SHP77 treated with DMSO at 0.1 percent for 48 hours (cell line): ENCODE measurements around the gene MFRP.

Experiments
- DNase-seq: peaks from one replicate; lab custom pipeline; 2025; lab: John Stamatoyannopoulos, UW

Gene MFRP

DNA sequence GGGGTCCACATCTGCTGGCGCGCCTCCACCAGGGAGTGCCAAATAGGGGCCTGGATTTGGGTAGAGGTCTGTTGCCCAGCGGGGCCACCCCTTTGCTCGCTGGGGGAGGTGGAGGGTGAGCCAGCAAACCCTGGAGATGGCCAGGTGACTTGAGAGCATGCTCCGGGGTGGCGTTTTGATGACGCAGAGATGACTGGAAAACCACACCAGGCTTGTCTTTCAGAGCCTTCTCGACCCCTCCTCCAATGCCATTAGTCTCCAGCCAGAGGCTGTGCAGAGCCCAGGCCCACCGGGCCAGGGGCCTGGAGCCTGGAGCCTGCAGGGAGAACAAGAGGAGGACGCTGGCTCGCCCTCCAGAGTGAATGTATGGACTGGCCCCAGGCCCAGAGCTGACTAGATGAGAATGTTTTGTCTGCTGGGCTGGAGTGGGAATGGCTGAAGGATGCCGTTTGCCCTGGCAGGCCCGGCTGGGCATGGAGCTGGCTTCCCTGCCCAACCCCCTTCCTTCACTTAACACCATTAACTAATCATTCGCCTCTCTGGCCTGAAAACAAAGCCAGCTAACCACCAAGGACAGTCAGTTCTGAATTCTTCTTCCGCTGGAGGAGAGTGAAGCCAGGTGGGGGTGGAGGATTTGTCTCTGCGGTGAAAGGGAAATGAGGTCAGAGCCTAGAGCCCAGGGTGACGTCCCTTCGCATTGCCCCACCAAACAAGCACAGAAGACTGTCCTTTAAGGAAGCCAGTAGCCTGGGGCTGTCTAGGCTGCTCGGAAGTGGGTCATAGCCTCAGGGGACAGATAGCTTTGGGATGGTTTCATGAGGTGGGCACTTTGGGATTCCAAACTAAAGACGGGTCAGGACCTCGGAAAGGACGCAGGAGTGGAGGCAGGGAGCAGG is 28.0 kb downstream of the MFRP start:
- peak; percentile 42 for DNase-seq

DNA sequence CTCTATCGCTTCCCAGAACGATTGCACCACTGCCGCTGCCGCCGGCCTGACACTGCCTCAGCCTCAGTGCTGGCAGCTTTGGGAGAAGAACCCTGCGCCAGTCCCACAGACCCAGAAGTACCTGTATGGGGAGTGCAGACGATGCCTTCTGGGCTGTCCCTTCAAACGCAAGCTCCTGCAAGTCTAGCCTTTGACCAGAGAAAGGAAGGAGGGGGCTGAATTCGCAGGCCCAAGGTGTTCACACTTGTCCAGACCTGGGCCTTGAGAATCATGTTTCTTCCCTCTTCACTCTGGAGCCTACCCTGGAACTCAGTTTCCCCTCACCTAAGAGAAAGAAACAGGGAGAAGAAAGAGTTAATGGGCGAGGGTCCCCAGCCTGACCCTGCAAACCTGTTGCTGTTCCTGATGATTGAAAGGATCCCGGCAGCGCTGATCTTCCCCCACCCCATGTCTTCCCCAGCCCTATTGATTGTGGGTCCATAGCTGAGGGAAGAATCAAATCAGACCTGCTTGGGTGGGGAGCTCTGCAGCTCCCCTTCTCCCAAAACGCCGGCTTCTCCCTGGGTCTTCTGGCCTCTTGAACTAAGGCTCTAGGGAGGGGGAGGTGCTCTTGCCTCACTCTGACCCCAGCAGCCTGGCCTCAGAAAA is 28.8 kb downstream of the MFRP start:
- DNase-seq: no peak

DNA sequence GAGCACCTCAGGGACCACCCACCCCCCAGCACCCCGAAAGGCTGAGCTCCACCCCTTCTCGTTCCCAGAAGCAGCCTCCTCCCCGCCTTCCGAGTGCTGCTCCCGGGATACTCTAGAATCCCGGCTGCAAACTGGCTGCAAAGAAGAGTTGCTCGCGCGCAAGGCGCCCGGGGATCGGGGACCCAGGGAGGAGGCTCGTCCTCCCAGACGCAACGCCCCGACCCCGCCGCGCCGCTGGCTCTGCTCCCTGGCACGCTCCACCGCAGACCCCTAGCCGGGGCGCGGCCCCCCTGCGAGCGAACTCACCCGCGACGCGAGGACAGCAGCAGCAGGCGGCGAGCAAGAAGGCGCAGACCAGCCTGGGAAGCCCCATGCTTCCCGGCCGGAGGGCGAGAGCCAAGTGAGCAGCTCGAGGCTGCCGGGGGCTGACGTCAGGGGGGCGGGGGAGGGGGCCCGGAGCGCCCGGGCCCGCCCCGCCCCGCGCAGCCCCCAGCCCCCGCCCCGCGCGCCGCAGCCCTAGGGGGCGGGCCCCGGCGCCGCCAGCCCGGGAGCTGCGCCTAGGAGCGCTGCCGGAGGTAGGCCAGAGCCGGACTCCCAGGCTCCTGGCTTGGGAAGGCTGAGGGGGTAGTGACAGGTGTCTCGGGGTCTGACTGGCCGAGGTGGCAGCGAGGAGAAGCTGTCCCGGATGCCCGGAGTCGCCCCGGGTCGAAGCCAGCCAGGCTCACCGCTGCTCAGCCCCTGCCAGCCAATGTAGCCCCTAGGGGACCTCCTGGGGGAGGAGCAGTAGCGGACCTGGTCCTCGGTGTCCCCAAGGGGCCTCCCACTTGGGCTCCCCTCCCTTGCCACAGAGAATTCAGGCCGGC is 29.5 kb downstream of the MFRP start, which contains the start of gene MCAM:
Gene MCAM (minus strand): TSS at position 402 of the 863 bp plus-strand sequence. CDS start 29 bp downstream, at position 373.
- DNase-seq: peak; percentile 26

DNA sequence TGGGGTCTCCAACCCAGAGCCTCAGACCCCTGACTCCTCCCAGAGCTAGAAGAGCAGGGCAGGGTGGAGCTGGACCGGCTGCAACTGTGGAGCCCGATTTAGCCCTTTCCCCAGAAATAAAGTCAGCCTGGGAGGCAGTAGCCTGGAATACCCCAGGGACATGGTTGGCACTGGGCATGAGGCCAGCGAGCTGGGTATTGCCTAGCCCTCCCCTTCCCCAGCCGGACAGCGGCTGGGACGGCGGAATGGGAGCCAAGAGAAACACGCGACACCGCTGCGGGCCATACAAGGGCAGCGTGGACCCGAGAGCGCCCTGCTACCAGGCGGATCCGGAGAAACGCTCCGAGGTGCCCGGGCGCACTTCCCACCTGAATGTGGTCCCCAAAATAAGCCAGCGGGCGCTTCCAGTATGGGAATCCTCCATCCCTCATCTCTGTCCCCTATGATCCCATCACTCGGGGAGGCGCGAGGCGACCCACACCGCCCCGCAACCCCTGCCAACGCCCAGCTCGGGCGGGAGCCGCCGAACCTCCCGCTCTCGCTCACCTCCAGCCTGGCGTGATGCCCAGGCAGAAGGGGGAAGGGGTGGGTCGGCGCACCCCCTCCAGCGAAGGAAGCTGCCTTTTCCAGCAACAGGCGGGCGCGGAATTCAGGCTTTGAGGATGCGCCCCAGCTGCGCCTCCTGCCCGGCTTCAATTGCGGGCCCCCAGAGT is 30.3 kb downstream of the MFRP start:
- no peak for DNase-seq

DNA sequence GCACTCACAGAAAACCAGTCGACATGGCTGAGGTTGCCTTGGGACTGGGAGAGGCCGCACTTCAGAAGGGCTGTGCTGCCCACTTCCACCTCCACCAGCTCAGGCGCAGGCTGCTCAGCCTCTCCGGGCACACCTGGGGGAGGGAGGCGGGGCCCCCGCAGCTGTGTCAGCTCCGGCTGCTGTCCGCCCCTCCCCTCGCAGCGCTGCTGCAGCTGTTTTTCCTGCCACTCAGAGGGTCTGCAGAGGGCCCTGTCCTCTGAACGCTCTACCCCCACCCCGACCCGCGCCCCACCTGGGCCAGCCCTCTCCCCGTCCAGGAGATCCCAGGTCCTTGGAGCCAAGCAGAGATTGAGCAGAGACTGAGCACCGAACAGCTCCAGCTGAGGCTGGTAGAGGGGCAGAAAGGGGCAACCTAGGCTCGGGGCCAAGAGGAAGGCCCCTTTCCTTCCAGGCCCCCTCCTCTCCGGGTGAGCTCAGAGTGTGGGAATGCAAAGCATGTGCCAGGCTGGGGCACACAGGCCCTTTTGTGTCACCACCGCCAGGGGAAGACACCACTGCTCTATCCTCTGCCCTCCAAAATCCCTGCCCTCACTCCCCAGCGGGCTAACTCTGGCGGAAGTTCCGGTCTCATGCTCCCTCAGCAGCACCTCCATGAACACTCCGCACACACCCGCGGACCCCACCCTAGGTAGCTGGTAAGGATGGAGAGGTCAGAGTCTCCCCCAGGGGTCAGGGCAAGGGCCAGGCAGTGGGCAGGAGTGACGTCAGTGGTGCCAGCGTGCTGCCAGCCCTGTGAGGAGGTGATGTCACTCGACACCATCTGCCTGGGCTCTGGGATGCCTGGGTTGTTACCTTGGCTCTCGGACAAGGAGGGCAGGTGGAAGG is 31.1 kb downstream of the MFRP start:
- DNase-seq: no peak

DNA sequence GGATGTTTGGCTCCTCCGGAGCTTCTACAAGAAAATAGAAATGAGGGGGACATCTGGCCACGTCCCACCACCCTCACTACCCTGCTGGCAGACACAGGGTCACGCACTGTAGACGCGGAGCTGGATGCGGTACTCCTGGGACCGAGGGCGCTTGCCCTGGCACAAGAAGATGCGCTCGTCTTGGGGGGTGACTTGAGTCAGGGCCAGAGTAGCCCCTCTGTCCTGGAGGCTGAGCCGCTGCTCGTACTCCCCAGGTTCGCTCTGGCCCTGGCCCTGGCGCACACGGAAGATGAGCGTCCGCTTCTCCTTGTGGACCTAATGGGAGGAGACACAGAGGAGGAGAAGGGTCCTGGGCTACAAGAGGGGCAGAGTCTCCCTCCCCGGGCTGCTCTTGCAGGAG is 31.8 kb downstream of the MFRP start:
- no peak for DNase-seq

DNA sequence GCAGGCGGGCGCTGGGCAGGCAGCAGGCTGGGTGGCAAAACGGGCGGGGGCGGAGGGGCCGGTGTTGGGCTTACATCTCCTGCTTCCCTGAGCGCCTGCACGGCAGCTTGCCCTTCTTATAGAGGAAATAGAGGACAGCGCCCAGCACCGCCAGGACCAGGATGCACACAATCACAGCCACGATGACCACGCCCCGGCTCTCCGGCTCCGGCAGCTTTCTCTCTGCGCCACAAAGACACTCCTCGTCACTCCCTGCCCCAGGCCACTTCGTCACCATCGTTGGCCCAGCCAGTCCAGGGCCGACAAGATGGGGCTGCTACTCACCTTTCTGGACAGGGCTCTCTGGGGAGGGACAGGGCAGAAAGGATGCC is 35.8 kb downstream of the MFRP start:
- no peak for DNase-seq

DNA sequence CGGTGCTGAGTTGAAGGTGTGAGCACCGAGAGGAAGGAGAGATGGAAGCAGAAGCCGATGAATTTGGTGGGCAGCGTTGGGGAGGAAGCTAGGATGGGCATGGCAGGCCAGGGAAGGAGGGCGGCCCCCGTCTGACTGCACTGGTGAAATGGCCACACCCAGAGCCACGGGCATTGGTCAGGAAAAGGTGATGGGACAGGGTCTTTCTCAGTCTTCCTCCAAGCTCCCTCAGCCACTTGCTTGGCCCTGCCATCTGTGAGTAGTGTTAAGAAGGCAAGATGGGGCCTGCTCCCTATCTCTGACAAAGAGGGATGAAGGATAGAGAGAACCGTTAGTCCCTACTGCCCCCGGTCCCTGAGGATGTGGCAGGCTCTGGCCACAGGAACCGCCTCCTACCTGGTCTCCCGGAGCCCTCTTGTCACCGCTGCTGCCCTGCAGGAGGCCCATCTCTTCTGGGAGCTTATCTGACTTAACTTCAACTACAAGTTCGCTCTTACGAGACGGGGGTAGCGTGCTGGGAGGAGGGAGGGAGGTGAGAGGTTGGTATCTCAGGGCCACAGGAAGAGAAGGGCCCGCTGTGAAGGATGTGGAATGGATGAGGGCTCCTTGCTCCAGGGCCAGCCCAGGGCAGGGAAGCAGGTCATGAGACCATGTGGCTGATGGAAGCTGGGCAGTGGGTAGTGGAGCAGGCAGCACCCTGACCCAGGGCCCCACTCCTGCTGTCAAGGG is 36.4 kb downstream of the MFRP start:
- no peak for DNase-seq

DNA sequence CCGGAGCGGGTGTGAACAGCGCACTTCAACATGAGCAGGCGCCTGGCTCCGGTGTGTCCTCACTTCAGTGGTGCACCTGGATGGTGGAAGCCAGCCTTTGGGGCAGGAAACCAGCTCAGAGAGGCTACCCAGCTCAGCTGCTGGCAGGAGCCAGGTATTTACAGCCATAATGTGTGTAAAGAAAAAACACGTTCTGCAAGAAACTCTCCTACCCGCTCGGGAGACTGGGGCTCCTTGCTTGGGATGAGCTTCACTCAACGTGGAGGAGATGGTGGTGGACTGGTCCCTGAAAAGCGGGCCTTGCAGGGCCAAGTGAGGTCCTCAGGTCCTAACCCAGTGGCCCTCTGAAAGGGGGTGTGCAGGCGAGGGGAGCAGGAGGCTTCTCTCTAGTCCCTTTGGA is 37.1 kb downstream of the MFRP start:
- no peak for DNase-seq

DNA sequence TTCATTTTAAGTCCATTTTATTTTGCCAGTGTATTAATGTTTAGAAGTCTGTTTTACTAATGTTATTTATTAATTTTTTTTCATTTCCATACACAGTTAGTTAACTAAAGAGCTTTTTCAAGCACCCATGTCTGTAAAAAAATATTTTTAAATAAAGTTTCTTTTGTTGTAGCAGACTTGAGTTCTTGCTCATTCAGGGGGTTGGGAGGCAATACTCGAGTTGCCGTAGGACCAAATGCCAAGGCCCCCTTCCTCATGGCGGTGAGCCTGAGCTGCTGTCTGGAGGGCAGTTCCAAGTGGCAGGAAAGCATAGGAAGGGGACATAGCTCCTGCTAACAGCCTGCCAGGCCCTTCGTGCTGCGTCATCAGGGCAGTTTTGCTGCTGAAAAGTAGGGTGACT is 38.5 kb downstream of the MFRP start:
- DNase-seq: no peak

DNA sequence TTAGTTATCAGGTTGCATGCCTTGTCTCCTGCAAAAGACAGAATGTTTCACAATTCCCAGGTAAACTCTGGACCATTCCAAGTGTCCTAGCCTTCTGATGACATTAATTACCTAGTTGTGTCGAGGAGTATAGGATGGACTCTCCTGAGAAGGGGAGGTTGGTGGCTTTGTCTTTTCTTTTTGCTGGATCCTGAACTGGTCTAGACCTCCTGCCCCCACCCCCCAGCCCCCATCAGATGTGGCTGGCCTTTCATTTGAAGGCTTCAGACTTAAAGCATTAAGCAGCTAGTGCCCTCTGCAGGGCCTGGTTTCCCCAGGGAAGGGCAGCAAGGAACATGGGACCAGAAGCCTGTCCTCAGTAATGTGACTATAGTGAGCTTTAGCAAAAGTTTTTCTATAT is 39.3 kb downstream of the MFRP start:
- no peak for DNase-seq

DNA sequence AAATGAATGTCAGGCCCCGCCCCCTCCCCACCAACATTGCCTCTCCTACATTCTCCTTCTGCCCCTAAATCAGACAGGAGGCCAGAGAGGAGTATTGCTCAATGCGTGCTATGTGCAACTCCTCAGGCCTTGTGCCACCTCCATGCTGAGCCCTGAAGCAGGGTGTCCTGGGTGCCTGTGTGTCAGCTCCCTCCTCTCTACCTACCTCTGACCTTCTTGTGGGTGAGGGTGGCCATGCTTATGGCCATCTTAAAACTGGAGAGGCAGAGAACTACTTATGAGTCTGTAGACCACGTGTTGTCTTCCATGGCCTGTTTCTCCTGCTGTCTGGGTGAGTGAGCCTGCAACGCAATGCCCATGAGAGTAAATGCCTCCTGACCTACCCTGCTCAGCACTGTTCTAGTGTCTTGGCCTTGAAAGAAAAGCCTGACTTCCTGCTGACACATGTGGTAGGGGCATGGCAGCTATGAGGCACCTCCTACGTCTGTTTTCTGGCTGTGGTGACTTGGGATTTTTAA is 40.1 kb downstream of the MFRP start:
- no peak for DNase-seq

DNA sequence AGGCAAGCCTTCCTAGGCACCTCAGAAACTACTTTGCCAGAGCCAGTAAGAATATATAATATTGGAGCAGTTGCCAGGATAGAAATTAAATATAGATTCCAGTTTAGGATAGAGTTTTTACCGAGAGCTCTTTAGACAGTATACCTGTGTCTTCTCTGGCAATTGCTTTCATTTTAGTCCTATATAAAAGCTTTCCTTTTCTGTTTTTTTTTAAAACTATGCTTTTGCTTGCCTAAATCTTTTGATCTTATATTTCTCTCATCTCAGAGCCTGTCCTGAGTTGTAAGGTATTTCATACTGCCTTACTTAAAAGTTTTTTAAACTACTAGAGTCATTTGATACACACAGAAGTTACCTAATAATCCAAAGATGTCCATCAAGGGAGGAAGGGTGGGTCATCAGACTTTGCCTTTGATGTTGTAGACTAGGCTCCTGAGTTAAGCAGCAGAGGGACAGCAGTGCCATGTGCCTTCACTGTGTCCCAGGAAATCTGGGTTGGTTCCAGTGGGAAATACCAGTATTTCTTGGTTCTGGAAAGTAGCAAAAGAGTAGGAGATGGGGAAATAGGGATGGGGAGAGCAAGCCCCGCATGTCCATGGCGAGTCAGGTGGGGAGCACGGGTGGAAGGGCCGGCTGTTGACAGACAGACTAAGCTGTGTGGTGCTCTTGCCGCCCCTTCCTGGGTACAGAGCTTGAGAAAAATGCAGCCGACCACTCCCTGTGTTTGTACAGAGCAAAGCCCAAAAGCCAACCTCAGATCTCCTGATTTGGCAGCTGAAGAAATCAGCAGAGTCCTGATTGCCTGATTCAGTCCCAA is 40.7 kb downstream of the MFRP start:
- DNase-seq: no peak

DNA sequence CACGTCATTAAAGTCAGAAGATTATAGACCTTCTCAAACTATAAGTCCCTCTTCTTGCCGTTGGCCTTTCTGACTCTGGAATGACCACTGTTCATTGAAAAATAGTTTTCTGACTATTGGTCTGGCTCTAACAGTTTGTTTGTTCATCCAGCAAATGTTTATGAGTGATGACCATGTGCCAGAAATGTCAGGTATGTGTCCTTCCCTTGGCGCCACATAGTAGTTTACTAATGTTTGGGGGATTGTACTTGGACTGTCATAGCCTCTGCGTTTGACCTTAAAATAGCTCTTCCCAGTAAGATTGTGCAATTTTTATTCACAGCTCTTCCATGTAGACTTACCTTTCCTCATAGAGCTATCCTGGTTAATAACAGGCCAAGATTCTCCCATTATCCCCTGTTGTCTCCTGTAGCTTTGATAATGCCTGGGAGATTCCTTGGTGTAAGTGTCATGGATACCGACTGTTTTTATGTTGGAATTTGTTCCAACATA is 43.2 kb downstream of the MFRP start:
- DNase-seq: no peak

DNA sequence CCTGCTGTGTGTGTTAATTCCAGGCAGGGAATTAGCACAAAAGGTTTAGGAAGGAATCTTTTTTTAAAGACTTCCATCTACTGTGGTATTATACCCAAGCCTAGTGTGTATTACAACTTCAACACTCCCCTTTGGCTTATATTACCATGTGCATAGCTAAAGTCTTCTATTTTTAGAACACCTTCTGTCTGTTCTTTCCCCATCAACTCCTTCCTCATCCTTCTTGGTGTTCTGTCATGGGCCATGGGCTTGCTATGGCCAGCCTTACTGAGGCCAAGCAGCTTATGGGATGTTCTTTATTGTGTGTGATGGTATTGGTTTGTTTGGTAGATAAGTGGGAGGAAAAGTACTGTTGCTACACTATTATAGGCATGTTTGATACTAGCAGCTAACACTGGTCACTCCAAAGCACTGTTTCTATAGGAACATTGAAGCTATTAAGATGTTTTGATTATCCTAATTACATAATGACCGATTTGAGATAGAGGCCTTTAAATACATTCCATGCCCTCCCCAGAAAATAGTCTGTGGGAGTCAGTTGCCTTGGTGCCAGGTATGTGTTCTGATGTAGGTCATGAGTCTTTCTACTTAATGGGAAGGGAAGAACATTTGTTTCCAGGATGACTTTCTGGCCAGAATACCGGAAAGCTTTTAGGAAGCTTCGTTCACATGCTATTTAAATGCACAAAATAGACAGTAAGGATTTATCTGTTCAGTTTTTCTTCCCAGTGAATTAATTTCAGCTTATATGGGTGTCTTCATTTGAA is 46.1 kb downstream of the MFRP start:
- DNase-seq: no peak

DNA sequence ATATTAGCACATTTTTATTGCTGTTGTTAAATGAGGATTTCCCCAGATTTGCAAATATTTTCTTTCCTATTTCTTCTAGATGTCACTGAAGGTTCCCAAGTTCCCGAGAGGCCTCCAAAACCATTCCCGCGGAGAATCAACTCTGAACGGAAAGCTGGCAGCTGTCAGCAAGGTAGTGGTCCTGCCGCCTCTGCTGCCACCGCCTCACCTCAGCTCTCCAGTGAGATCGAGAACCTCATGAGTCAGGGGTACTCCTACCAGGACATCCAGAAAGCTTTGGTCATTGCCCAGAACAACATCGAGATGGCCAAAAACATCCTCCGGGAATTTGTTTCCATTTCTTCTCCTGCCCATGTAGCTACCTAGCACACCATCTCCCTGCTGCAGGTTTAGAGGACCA is 47.1 kb downstream of the MFRP start:
- no peak for DNase-seq

DNA sequence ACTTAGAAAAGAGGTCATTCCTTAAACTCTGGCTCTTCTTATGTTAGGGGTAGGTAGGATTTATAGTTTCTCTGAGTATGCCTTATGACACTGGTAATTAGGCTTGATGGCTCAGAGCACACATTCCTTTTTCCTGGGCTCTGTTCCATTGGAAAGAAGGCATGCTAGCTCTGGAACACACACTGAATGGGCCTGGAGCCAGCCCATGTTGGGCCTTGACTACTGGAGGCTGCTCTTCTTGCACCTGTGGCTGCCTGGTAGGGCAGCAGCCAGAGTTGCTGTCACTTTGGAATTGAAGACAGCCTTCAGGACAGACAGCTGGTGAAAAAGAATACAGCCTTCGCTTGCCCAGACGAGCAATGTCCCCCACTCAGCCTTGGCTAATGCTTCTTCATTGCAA is 47.8 kb downstream of the MFRP start:
- DNase-seq: no peak

DNA sequence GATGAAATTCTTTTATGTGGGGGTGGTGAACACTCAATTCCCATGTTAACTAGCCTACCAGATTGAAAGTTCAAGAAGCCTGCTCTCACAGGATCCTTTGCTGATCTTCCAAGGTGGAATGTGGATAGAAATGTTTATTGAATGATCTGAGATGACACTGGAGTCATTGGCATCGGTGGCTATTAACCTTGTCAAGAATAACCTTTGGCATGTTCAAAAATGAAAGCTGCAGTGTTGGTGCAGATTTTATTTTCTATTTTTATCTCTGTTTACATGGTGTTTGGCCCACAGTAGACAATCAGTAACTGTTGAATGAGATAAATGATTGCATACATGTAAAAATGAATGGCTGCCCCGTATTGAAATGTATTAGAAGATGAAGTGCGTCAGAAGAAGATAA is 48.6 kb downstream of the MFRP start:
- no peak for DNase-seq
